Heart left ventricle (tissue), 16 donors: ENCODE results near the gene CRIM1. TPM values are rescaled to one million over a fixed set of nuclear protein-coding genes. Genes with fewer than 3 reads are reported as not detected.

Experiments
- ATAC-seq, 4 donors: fragments of 200-7000 bp; cut with Tn5 transposase; one replicate each; pipeline ENCODE4 v1.9.1; 2020 to 2022; ENCODE audit warnings: moderate library complexity in 4 of 4, mild to moderate bottlenecking in 3 of 4, moderate number of reproducible peaks in 1 of 4
- DNase-seq, 5 donors: peaks; one replicate each; pipeline ENCODE4 v3.0.0-alpha.2; 2020
- H3K27ac ChIP-seq, 12 donors: fragments of 200-600 bp; sonication (generic) in 4 of 12; one replicate each; pipeline versions ENCODE4 v1.5.0 to v1.8.0; 2016 to 2022; ENCODE audit warnings: mild to moderate bottlenecking in 2 of 12
- H3K27me3 ChIP-seq, 9 donors: fragments of 200-600 bp; sonication (generic) in 2 of 9; one replicate each; pipeline versions ENCODE4 v1.5.1 to v1.8.0; 2016 to 2022; ENCODE audit warnings: mild to moderate bottlenecking in 3 of 9
- H3K36me3 ChIP-seq, 9 donors: fragments of 200-600 bp; sonication (generic) in 2 of 9; one replicate each; pipeline versions ENCODE4 v1.5.0 to v1.8.0; 2018 to 2022; ENCODE audit warnings: mild to moderate bottlenecking in 2 of 9
- H3K4me1 ChIP-seq, 12 donors: fragments of 200-600 bp; sonication (generic) in 4 of 12; one replicate each; pipeline versions ENCODE4 v1.5.0 to v1.8.0; 2016 to 2022; ENCODE audit warnings: mild to moderate bottlenecking in 3 of 12
- H3K4me3 ChIP-seq, 12 donors: fragments of 200-600 bp; sonication (generic) in 4 of 12; one replicate each; pipeline versions ENCODE4 v1.5.0 to v1.8.0; 2017 to 2022; ENCODE audit warnings: mild to moderate bottlenecking in 9 of 12, moderate library complexity in 4 of 12
- H3K9me3 ChIP-seq, 12 donors: fragments of 200-600 bp; sonication (generic) in 4 of 12; one replicate each; pipeline versions ENCODE4 v1.5.0 to v1.8.0; 2016 to 2022; ENCODE audit warnings: mild to moderate bottlenecking in 1 of 12
- CTCF ChIP-seq, 12 donors: fragments of 200-600 bp; sonication (generic) in 4 of 12; IDR thresholded peaks; one replicate each; pipeline versions ENCODE4 v1.5.0 to v1.8.0; 2018 to 2022; ENCODE audit warnings: antibody characterized with exemption in 12 of 12, mild to moderate bottlenecking in 5 of 12
- POLR2A ChIP-seq, 2 donors: fragments of 450-650 bp; IDR thresholded peaks; one replicate each; pipeline ENCODE4 v1.6.1; 2017; ENCODE audit warnings: antibody characterized with exemption in 2 of 2, mild to moderate bottlenecking in 2 of 2, moderate library complexity in 2 of 2
- WGBS, 4 donors: extraction: QIAGEN DNeasy Blood & Tissue Kit in 2 of 4; methylation state at CpG; one replicate each; pipeline versions ENCODE4 v1.1.5 to v1.1.7; 2013 to 2018; 5-methylcytosine and 5-hydroxymethylcytosine counted together
- intact Hi-C, 10 donors: fragments of 100-400 bp; cut with DNase I; formaldehyde crosslinking; loops; one replicate each; pipeline versions ENCODE4 v1.11.1 to v1.14.2; 2022
- polyA plus RNA-seq, 2 donors: library from polyadenylated mRNA; stranded (reverse); fragments of 200-250 nt; gene quantifications; one replicate each; pipeline ENCODE4 v1.2.3, GENCODE V29; 2013
- total RNA-seq, 9 donors: library from RNA; depleted of rRNA in 2 of 9; stranded (reverse); fragments of >200 nt in 2 of 9; fragmentation: NEBNext Ultra II Directional in 3 of 9; extraction: Animal tissue kit (Norgen Biotek cat#: 25700) in 3 of 9; gene quantifications; one replicate each; pipeline versions ENCODE4 v1.1.0 to v1.2.4, GENCODE V29; 2016 to 2023
- donor health status: ischemic (EF 13 %, LVEDD 7.1; RV severe dilation, severe dysfunction).
- donor health status: healthy with polysubstance abuse.
- donor health status: DM: no; HTN: yes; CAD: no.
- donor health status: DM: no; HTN: no; CAD: no.
- donor health status: ischemic (EF 25% LVEDD 6.9; RV normal size, moderate dysfunction).
- donor health status: ischemic (EF 25% LVEDD 5.7; RV mildly dilated, moderate dysfunction).
- donor health status: healthy.
- donor health status: DM: yes; HTN: yes; CAD: no.
- donor health status: ischemic (EF 35%, LVEDD 5.7; RV mildly dilated, moderate dysfunction).
- donor health status: nonischemic (EF 11% LVEDD 7.7; RV severe dilation, severe dysfunction).
- donor health status: DM: yes; HTN: yes; CAD: no.
- donor health status: PGD.
- donor health status: ischemic (EF 29% LVEDD 5.4; RV normal size, mild dysfunction).
- donor health status: nonischemic (EF 23%, LVEDD 6.1; RV moderate dilation, normal function).

Gene CRIM1
- total and polyA plus RNA-seq, 11 donors: 14.7 to 120 (median 81.8) TPM

GRCh38 chr2:36337354-36337753 lies 18.2 kb upstream of the CRIM1 start:
- intact Hi-C loops: no loop called here

DNA sequence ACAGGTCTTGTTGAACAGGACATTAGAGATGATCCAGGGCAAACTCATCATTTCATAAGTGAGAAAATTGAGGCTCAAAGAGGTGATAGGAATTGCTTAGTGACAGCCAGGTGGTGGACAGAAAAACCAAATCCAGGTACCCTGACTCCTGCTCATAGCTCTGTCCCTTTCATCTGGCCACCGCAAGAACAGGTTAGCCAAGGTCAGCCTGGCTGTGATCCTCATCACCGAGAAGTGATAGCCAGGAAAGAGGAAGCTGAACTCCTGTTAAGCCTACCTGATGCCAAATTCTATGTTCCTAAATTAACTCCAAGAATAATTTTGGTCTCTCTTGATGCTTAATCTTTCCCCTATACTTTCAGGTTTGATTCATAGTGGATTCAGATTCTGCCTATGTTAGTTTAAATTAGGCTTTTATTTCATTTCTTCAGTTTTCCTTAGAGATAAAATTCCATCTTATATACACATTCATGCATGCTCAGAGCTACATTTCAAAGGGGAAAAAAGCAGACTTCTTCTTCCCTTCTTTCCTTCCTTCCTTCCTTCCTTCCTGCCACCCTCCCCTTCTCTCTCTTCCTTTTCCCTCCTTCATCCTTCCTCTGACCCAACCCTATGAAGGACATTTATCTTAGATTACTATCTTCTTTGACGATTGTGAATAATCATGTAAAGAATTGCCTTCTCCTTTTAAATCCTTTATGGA lies 17.3 kb upstream of the CRIM1 start:
- DNase-seq (no peak), ATAC-seq (no peak)
- Histone ChIP-seq H3K27me3 (peaks cover 0 to 5% (median 0%) of the 10 kb centered on the region in 9 donors), H3K4me1 (no peaks in the 10 kb centered on the region), H3K27ac (no peak overlapping the region), H3K9me3 (no peaks in the 10 kb centered on the region), H3K4me3 (no peak overlapping the region), H3K36me3 (no peaks in the 10 kb centered on the region)
- TF ChIP-seq POLR2A (IDR thresholded peaks at IDR 0.05) (no peak), CTCF (IDR thresholded peaks at IDR 0.05) (no peak)
- intact Hi-C loops: no loop called here
- WGBS, 4 donors: 10 to 33% (median 23%) methylated on average over 3 of the region's 3 CpGs

More at GRCh38 chr2:36337354-36337753, 18.2 kb upstream of the CRIM1 start:
- ATAC-seq (no peak), DNase-seq (no peak)
- no peak overlapping the region for H3K27ac ChIP-seq
- H3K36me3 ChIP-seq: no peaks in the 10 kb centered on the region
- H3K4me3 ChIP-seq: no peak overlapping the region
- TF ChIP-seq POLR2A (IDR thresholded peaks at IDR 0.05): no peak
- TF ChIP-seq CTCF (IDR thresholded peaks at IDR 0.05): no peak
- no peaks in the 10 kb centered on the region for H3K4me1 ChIP-seq
- H3K9me3 ChIP-seq: no peaks in the 10 kb centered on the region
- H3K27me3 ChIP-seq: peaks cover 0 to 5% (median 0%) of the 10 kb centered on the region in 9 donors

GRCh38 chr2:36338827-36339145 lies 16.8 kb upstream of the CRIM1 start:
- 35 to 66% (median 54%) methylated on average over 1 of the region's 1 CpG for WGBS, 4 donors

More at GRCh38 chr2:36338827-36339145, 16.8 kb upstream of the CRIM1 start:
- Histone ChIP-seq H3K4me1 (no peaks in the 10 kb centered on the region), H3K4me3 (no peak overlapping the region), H3K27ac (no peak overlapping the region), H3K9me3 (no peaks in the 10 kb centered on the region), H3K36me3 (no peaks in the 10 kb centered on the region), H3K27me3 (peaks cover 0 to 5% (median 0%) of the 10 kb centered on the region in 9 donors)
- TF ChIP-seq CTCF (IDR thresholded peaks at IDR 0.05): no peak
- TF ChIP-seq POLR2A (IDR thresholded peaks at IDR 0.05): no peak
- DNase-seq (no peak), ATAC-seq (no peak)
- intact Hi-C loops: no loop called here
